Measurements from ENCODE around the gene MBNL1.

The MBNL1 gene

DNA sequence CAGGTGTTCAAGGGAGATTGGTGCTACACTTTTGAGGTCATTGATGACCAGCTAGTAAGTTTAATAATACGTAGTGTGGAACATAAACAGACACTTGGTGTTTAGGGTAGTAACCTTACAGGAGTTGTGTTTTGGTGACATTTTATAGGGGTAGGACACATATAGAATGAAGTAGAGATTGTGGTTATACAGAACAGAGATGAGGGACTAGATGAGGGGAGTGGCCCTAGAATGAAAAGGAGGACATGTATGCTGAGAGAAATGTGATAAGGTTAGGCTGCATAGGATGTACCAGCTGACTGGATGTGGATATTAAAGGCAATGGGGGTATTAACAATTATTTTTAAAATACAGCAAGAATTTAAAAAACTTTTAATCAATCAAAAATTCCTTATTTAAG, 8.0 kb downstream of the MBNL1 start:
- no peak for DNase-seq (ENCODE audit: low read depth, low spot score)

GRCh38 chr3:152277198-152277597, 8.5 kb downstream of the MBNL1 start:
- DNase-seq (ENCODE audit: low read depth, low spot score), result no peak

GRCh38 chr3:152278756-152279427, 10.2 kb downstream of the MBNL1 start:
- no peak for DNase-seq (ENCODE audit: low read depth, low spot score)

DNA sequence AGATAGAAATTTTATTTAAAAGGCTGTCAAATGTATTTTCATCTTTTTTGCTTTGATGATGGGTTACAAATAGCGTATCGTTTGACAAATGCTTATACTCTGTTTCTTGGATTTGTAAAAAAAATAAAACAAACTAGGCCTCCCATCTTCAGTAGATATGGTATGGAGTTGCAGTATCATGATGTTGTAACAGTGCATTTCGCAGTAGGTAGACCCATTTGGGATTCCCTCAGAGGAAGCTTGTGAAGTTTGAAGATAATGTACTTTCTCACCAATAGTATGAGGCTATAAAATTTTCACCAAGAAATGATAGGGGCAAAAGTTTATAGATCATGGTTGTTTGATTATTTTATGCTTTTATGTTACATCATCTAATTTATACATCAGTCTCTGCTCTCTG, 10.8 kb downstream of the MBNL1 start:
- no peak for DNase-seq (ENCODE audit: low read depth, low spot score)

DNA sequence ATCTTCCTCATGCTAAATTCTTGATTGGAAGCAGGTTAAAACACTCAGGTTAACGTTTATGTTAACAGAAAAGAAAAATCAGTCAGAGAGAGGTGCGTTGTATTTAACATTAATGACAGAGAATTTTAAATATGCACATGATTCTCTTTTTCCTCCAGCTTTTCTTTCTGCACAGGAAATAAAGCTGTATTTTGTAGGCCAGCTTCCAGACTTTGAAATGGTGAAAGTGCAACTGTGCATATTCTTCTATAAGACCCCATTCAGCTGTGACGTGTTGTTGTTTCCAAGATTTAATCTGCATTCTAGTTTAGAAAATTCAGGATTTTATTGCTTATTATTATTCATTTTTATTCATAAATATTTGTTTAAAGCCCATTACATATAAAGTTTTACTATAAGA, 11.8 kb downstream of the MBNL1 start:
- no peak for DNase-seq (ENCODE audit: low read depth, low spot score)

DNA sequence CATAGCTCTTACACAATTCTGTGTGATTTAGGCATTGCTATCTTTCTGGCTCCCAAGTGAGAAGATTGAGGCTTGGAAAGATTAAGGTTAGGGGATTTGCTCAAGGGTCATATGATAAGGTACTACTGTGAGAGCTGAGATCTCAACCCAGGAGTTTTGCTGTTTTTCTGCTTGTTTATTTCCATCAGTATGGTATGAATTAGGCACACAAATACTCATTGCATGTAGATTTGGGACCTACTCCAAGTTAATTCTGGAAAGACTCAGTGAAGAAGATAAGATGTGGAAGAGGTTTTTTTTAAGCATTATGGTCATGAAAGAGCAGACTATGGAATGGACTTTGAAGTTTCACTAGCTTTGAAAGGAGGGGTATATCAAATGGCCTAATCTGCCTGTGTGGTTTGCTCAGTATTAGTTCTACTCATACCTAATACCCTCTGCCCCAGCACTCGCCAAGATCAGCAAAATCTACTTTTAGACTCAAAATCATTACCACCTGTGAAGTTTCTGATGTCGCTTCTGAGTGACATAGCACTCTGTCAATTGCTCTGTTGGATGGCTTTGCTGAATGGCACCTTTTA, 12.5 kb downstream of the MBNL1 start:
- DNase-seq (ENCODE audit: low read depth, low spot score), result no peak

DNA sequence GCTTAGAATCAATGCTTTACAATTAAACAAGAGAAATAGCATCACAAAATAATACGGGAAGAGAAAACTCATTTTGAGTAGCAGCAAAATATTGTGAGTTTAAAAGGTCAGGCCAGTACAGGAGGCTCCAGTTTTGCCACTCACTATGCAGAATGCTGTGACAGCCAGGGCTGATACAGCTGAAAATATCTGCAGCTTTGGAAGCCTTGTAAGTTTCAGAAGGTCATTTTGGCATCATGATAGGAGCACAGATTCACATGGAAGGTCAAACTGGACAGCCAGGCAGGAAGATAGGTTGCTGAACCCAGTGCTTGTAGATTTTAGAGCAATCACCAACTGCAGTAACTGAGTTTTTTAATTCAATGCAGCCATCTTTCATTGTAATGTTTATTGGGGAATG, 14.1 kb downstream of the MBNL1 start:
- DNase-seq (ENCODE audit: low read depth, low spot score), result no peak

- DNase-seq (ENCODE audit: low read depth, low spot score), result no peak
Observed at GRCh38 chr3:152283492-152284381, 15.0 kb downstream of the MBNL1 start.

DNA sequence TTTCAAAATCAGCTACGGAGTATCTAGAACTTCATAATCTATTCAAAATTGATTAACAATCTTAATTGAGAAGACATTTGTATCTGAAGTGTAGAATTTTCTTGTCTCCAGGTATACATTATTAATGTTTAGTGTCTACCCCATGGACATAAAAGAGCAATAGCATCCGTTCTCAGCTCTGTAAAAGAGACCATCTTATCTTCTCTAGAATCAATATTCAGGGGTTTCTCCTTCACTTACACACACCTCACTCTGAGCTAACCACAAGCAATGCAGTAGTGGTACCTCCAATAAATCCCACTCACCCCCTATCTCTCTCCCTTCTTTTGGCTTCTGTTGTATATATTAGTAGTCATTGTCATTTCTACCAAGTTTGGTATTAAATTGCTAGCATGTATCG, 16.2 kb downstream of the MBNL1 start:
- DNase-seq (ENCODE audit: low read depth, low spot score), result no peak

DNA sequence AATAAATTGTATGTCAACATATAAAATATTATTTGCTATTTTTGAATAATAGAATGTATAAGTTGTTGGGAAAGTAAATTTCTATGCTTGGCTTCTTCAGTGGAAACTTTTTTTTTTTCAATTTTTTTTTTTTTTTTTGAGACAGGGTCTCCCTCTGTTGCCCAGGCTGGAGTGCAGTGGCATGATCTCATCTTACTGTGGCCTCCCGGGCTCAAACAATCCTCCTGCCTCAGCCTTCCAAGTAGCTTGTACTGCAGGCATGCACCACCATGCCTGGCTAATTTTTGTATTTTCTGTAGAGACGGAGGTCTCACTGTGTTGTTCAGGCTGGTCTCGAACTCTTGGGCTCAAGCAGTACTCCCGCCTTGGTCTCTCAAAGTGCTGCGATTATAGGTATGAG, 16.8 kb downstream of the MBNL1 start:
- no peak for DNase-seq (ENCODE audit: low read depth, low spot score)

- no peak for DNase-seq (ENCODE audit: low read depth, low spot score)
Observed at GRCh38 chr3:152287898-152288576, 19.3 kb downstream of the MBNL1 start.

DNA sequence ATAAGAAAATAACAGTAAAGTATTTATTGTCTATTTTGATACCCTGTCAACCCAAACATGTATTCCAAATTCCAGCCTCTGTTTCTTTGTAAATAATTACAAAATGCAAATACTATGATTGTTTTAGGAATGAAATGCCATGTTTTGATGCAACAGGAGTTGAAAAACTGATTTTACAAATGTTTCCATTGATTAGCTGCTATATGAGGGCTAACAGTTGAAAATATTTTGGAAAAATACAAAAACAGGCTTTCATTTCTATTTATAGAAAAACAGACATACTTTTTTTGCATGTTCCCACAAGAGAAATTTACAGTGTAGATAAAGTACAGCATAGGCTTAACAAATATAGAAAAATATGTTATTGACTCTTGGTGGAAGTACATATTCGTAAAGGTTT, 20.0 kb downstream of the MBNL1 start:
- no peak for DNase-seq (ENCODE audit: low read depth, low spot score)

DNA sequence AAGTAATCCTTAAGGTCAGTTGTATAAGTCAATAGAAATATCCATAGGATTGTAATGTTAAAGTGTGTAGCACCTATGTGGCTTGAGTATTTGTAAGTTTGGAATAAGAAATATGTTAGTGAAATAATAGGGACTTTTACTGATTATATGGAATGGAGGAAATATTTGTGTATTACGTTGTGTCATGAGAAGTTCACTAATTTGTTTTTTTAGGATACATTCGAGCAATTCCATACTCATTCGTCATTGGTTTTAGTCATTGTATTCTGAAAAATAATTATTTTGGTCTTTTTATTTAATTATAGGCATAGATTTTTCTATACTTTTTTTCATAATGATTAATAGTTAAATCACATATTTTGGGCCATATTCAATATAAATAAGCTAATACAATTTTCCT, 21.0 kb downstream of the MBNL1 start:
- DNase-seq (ENCODE audit: low read depth, low spot score), result no peak

DNA sequence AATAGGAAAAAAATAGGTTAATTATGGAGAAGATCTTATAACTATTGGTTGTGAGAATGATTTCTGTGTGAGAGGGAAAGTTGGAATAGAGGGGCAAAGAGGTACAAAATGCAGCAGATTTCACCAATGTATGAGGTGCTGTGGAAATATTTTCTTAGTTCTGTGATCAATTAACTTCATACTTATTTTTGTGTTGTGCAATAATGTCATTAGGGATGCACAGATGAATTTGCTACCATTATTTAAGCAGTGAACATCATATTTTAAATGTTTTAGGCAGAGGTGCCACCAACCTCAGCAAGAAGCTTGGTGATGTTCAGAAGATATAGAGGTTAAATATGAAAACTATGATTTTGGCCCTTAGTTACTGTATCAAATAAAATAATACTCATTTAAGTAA, 21.6 kb downstream of the MBNL1 start:
- DNase-seq (ENCODE audit: low read depth, low spot score), result no peak

DNA sequence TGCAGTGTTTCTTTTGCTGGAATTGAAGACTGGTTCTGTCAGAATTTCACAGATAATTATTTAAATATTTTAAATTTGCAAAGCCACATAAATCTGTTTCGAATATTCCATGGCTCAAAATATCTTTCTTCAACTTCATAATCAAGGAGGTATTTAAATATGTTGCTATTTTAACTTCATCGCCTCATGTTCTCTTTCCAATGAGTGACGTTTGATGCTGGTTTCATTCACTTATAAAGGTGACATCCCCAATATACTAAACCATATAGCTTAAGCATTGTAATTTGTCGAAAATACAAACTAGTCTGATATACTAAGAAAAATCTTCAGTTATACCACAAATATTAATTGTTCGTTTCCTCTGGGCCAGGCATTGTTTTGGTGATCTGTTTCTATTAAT, 22.5 kb downstream of the MBNL1 start:
- no peak for DNase-seq (ENCODE audit: low read depth, low spot score)

DNA sequence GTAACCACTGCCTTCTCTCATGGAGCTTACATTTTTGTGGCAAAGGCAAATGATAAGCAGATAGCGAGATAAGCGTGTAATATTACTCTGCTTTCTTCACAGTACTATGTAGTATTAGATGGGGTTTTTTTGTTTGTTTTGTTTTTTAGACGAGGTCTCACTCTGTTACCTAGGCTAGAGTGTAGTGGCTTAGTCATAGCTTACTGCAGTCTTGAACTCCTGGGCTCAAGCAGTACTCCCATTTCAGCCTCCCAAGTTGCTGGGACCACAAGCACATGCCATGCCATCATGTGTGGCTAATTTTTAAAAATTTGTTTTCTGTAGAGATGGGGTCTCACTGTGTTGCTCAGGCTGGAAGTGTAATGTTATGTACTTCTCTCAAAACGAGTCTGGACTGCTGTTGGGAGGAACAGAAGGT, 22.9 kb downstream of the MBNL1 start:
- DNase-seq (ENCODE audit: low read depth, low spot score), result no peak

DNA sequence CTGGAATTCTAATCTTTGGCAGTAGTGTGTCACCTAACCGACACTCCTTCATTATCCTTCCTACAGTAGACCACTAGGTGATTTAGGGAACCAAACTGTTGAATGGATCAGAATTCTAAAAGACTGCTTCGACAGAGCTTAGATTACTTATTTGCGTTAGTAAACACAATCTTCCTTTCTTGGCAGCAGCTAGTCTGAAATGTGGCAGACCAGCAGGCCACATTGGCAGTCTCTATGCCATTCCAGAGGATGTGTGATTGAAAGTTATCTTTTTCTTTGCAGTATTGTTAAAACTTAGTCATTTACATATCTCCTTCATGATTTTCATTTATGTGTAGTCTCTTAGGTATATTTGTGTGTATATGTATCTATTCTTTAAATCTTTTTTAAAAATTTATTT, 23.6 kb downstream of the MBNL1 start:
- no peak for DNase-seq (ENCODE audit: low read depth, low spot score)

DNA sequence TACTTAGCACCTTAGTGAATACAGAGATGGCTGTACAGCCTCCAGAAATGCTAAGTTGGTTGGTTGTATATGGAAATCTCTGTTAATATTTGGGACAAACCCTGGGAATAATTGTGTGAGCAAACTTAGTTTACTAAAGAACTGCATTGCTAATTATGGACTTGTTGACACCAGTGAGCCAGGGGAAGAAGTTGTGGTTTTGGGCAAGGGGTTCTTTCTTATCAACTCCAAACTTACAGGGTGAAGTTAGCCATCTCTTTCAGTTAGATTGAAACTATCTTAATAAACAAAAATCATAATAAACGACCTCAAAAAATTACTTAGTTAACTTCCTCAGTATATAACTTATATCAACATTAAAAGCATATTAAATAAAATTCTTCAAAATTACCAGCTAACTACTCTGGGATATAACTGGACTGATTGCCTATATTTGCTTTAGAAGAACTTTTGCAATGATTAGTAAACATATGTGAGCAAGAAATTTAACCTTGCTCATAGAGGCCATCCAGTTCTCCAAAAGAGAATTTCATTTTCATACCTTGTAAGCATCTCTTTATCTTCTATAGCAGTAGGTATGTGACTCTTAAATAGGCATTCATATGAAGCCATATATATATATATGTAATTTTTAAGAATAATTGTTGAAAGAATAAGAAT, 24.7 kb downstream of the MBNL1 start:
- no peak for DNase-seq (ENCODE audit: low read depth, low spot score)

GRCh38 chr3:152295344-152295743, 26.6 kb downstream of the MBNL1 start:
- DNase-seq (ENCODE audit: low read depth, low spot score), result no peak

DNA sequence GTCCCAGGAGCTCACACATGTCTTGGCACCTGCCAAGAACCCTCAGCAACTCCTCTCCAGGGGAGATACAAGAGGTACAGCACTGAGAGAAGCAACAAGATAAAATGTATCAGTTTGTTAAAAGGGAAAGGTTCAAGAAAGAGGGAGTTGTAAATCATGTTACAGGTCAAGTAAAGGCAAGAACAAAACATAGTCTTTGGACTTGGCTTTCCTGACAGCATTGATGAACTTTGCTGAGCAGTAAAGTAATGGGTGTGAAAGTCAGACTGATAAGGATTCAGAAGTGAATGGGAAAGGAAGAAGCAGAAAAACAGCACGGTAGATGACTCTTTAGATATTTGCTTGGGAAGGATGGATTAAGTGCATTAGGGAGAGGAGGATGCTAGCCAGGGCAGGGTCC, 27.1 kb downstream of the MBNL1 start:
- no peak for DNase-seq (ENCODE audit: low read depth, low spot score)

- DNase-seq (ENCODE audit: low read depth, low spot score), result no peak
Observed at GRCh38 chr3:152296382-152296781, 27.7 kb downstream of the MBNL1 start.

GRCh38 chr3:152296971-152297370, 28.2 kb downstream of the MBNL1 start:
- no peak for DNase-seq (ENCODE audit: low read depth, low spot score)

All from activated naive CD8-positive, alpha-beta T cell treated with anti-CD3 and anti-CD28 coated beads, Interleukin-2, amount 50 U/mL, for 16 hours (primary cell).